Endothelial cell of umbilical vein (primary cell): ENCODE results near the gene DCPS.
"Not testable (repeated sequence)": the region's sequence is repeated elsewhere in the genome, so short reads cannot be mapped to it uniquely, and the experiment has no call there.

ENCODE experiments used
- EZH2 ChIP-seq: IDR thresholded peaks from 2 replicates; pipeline ENCODE4 v1.6.1; 2012; ENCODE audit warnings: borderline replicate concordance, low read depth, mild to moderate bottlenecking, moderate library complexity, low read length, inconsistent platforms; ENCODE audit not compliant: severe bottlenecking
- POLR2AphosphoS5 ChIP-seq: IDR thresholded peaks from 2 replicates; pipeline ENCODE4 v1.6.1; 2012; ENCODE audit warnings: low read depth, mild to moderate bottlenecking, control low read depth, low read length, moderate library complexity; ENCODE audit not compliant: insufficient read depth
- TF ChIP-seq, protein P1 (sequence below): IDR thresholded peaks from 2 replicates; pipeline ENCODE4 v1.6.1; 2011; ENCODE audit not compliant: insufficient read depth, insufficient read length
- TF ChIP-seq, protein P2 (sequence below), 2 donors: IDR thresholded peaks; 1 replicate in 1 of 2; 2 replicates in 1 of 2; pipeline ENCODE4 v1.5.1; 2011; ENCODE audit warnings: low read length in 2 of 2, mild to moderate bottlenecking in 2 of 2, moderate library complexity in 2 of 2, control low read depth in 1 of 2, inconsistent platforms in 1 of 2, low read depth in 1 of 2; ENCODE audit not compliant: insufficient read depth in 1 of 2; ENCODE audit errors: extremely low read depth in 1 of 2

DNA sequence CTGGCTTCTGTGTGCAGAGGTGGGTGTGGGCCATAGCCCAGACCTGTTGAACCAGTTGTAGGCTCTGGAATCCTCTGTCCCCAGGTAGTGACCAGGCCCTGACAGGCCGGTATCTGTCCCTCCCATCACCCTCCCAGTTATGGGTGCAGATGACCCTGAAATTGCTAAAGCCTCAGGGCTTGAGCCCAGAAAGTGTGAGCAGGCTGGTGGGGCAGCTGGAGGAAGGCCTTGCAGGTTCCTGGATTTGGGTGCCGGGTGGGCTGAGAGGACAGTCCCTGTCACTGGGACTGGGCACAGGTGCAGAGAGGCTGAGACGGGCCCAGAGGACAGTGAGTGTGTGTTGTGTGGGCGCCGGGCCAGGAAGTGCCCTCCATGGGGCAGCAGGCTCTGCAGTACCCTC is 61.6 kb downstream of the DCPS start:
- TF ChIP-seq POLR2AphosphoS5, EZH2: not testable (repeated sequence)
- TF ChIP-seq, protein P1, sequence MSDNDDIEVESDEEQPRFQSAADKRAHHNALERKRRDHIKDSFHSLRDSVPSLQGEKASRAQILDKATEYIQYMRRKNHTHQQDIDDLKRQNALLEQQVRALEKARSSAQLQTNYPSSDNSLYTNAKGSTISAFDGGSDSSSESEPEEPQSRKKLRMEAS = not testable (repeated sequence)
- TF ChIP-seq, protein P2, sequence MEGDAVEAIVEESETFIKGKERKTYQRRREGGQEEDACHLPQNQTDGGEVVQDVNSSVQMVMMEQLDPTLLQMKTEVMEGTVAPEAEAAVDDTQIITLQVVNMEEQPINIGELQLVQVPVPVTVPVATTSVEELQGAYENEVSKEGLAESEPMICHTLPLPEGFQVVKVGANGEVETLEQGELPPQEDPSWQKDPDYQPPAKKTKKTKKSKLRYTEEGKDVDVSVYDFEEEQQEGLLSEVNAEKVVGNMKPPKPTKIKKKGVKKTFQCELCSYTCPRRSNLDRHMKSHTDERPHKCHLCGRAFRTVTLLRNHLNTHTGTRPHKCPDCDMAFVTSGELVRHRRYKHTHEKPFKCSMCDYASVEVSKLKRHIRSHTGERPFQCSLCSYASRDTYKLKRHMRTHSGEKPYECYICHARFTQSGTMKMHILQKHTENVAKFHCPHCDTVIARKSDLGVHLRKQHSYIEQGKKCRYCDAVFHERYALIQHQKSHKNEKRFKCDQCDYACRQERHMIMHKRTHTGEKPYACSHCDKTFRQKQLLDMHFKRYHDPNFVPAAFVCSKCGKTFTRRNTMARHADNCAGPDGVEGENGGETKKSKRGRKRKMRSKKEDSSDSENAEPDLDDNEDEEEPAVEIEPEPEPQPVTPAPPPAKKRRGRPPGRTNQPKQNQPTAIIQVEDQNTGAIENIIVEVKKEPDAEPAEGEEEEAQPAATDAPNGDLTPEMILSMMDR (IDR thresholded peaks at IDR 0.05; ENCODE audit: extremely low read depth in 1 of 2, insufficient read depth in 1 of 2, low read depth in 1 of 2, low read length in 2 of 2) = not testable (repeated sequence)
